Small intestine (tissue), 7 donors: ENCODE data around the gene TK2. TPM values are rescaled to one million over a fixed set of nuclear protein-coding genes. Genes with fewer than 3 reads are reported as not detected.
A peak's percentile ranks its signal among the peaks of the same experiment; 100 is the strongest.
"Not testable (repeated sequence)": the region's sequence is repeated elsewhere in the genome, so short reads cannot be mapped to it uniquely, and the experiment has no call there.

Source experiments
- DNase-seq, 2 donors: peaks; one replicate each; pipeline versions ENCODE4 v3.0.0 to v3.0.0-alpha.2; 2013
- FAIRE-seq: peaks from 2 replicates; lab custom pipeline; 2012; peaks lifted over from hg19 to GRCh38; lab: Jason Lieb, UNC
- H3K27ac ChIP-seq, 3 donors: one replicate each; pipeline ENCODE4 v1.5.1; 2013; ENCODE audit warnings: low read length in 2 of 3, mild to moderate bottlenecking in 2 of 3, control low read depth in 1 of 3, inconsistent platforms in 1 of 3, low read depth in 1 of 3, moderate library complexity in 1 of 3
- H3K27me3 ChIP-seq, 3 donors: one replicate each; pipeline ENCODE4 v1.6.1; 2013; ENCODE audit warnings: low read length in 3 of 3, inconsistent platforms in 1 of 3; ENCODE audit not compliant: control insufficient read depth in 3 of 3, insufficient read depth in 3 of 3
- H3K36me3 ChIP-seq, 3 donors: one replicate each; pipeline ENCODE4 v1.6.1; 2013; ENCODE audit warnings: low read length in 3 of 3, inconsistent platforms in 1 of 3, low read depth in 1 of 3, mild to moderate bottlenecking in 1 of 3, moderate library complexity in 1 of 3; ENCODE audit not compliant: control insufficient read depth in 3 of 3, insufficient read depth in 2 of 3
- H3K4me1 ChIP-seq, 3 donors: one replicate each; pipeline ENCODE4 v1.6.1; 2013; ENCODE audit warnings: low read length in 2 of 3, inconsistent platforms in 1 of 3, low read depth in 1 of 3, mild to moderate bottlenecking in 1 of 3, moderate library complexity in 1 of 3; ENCODE audit not compliant: control insufficient read depth in 3 of 3, insufficient read depth in 2 of 3
- H3K4me3 ChIP-seq, 3 donors: one replicate each; pipeline ENCODE4 v1.5.1; 2013; ENCODE audit warnings: low read length in 3 of 3, control low read depth in 1 of 3, inconsistent platforms in 1 of 3, low read depth in 1 of 3, mild to moderate bottlenecking in 1 of 3, moderate library complexity in 1 of 3
- H3K9me3 ChIP-seq, 2 donors: one replicate each; pipeline ENCODE4 v1.6.1; 2013; ENCODE audit warnings: low read depth in 1 of 2, low read length in 1 of 2; ENCODE audit not compliant: control insufficient read depth in 2 of 2, insufficient read depth in 1 of 2
- WGBS, 3 donors: extraction: QIAGEN DNeasy Blood & Tissue Kit; methylation state at CpG; one replicate each; pipeline ENCODE4 v1.1.7; 2013; 5-methylcytosine and 5-hydroxymethylcytosine counted together
- polyA plus RNA-seq, 4 donors: library from polyadenylated mRNA; stranded (reverse) in 3 of 4; unstranded in 1 of 4; fragments of 200-250 nt in 3 of 4; fragments of 120-200 nt in 1 of 4; gene quantifications; one replicate each; pipeline versions ENCODE4 v1.2.1 to v1.2.3, GENCODE V29; 2013
- donor health status: healthy with polysubstance abuse.
- donor health status: control.
- donor health status: control.
- donor health status: Bipolar disorder and iron deficiency.
- donor health status: healthy.

TK2 gene
- polyA plus RNA-seq, 4 donors, result 9.2 to 21.3 (median 12.6) TPM

DNA sequence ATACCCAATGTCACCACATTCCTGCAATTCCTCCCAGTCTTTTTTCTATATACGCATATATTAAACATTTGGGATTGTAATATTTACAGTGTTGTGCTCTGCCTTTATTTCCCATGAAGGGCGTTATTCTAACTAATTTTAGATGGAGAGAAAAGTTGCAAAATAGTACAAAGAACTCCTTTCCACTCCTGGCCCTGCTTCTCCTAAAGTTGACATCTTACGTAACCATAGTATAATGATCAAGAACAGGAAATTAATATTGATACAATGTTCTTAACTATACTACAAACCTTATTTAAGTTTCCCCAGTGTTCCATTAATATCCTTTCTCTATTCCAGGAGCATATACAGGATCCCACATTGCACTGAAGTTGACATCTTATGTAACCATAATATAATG lies 46.3 kb downstream of the TK2 start:
- Histone ChIP-seq H3K4me3 (no peak overlapping the region), H3K27ac (no peak overlapping the region), H3K36me3 (peaks cover 0 to 7% (median 0%) of the 10 kb centered on the region in 3 donors), H3K27me3 (no peaks in the 10 kb centered on the region), H3K4me1 (peaks cover 0 to 5% (median 0%) of the 10 kb centered on the region in 3 donors), H3K9me3 (no peaks in the 10 kb centered on the region)
- 83 to 92% (median 84%) methylated on average over 3 of the region's 3 CpGs for WGBS, 3 donors
- FAIRE-seq (no peak), DNase-seq (no peak)

DNA sequence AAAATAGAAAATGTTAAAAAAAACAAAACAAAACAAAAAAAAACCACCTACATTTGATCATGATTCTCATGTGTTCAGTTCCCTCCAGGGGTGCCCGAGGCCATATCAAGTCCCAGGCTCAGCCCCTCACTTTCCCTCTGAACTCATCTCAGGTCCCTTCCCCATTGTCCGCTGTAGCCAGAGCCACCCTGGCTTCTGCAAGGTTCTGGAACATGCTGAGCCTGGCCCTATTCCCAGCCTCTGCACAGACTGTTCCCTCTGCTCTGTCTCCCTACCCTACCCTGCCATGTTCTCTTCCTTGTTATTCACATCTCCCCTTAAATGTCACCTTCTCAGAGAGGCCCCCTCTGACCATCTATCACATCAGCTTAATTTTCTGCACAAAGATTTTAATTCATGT lies 46.9 kb downstream of the TK2 start:
- H3K27me3 ChIP-seq, result no peaks in the 10 kb centered on the region
- FAIRE-seq, result no peak
- H3K4me3 ChIP-seq, result no peak overlapping the region
- peak overlapping the region in 1 of 3 donors; percentile 20 for H3K27ac ChIP-seq
- WGBS, 3 donors, result 84 to 86% (median 85%) methylated on average over 2 of the region's 2 CpGs
- H3K4me1 ChIP-seq, result peaks cover 0 to under 1% (median 0%) of the 10 kb centered on the region in 3 donors
- no peak for DNase-seq
- H3K36me3 ChIP-seq, result peaks cover 0 to 4% (median 0%) of the 10 kb centered on the region in 3 donors
- H3K9me3 ChIP-seq, result no peaks in the 10 kb centered on the region

DNA sequence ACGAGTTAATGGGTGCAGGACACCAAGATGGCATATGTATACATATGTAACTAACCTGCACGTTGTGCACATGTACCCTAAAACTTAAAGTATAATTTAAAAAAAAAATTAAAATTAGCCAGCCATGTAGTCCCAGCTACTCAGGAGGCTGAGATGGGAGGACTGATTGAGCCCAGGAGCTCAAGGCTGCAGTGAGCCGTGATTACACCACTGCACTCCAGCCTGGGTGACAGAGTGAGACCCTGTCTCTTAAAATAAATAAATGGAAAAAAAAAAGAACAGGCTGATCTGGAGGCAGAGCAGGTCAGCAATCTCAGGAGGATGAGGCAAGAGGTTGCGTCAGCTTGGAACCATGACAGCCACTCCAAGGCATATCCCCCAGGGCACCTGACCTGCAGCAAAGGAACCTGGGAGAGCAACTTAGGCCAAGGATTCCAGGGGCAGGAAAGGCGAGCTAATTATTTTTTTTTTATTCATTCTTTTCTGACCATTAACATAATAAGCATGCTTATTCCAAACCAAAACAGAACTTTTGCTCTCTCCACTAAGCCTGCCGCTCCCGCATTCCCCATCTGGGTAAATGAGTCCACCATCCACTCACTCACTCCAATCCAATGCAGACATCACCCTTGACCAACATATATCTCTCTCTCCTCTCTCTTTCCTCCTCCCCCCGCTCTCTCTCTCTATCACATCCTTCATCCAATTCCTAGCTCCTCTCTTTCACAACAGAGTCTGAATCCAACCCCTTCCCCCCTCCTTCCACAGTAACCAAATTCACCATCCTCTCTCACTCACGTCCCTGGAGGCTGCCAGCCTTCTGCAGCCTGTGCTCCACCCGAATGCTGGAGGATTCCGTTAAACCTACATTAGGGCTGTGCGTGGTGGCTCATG lies 47.7 kb downstream of the TK2 start:
- no peaks in the 10 kb centered on the region for H3K4me1 ChIP-seq
- 83 to 94% (median 91%) methylated on average over 12 of the region's 12 CpGs for WGBS, 3 donors
- no peaks in the 10 kb centered on the region for H3K36me3 ChIP-seq
- DNase-seq, result no peak
- no peak overlapping the region for H3K27ac ChIP-seq
- FAIRE-seq, result no peak
- H3K4me3 ChIP-seq, result no peak overlapping the region
- no peaks in the 10 kb centered on the region for H3K27me3 ChIP-seq
- H3K9me3 ChIP-seq, result no peaks in the 10 kb centered on the region

DNA sequence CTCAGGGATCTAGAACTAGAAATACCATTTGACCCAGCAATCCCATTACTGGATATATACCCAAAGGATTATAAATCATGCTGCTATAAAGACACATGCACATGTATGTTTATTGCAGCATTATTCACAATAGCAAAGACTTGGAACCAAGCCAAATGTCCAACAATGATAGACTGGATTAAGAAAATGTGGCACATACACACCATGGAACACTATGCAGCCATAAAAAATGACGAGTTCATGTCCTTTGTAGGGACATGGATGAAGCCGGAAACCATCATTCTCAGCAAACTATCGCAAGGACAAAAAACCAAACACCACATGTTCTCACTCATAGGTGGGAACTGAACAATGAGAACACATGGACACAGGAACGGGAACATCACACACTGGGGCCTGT lies 48.4 kb downstream of the TK2 start:
- H3K4me1 ChIP-seq, FAIRE-seq, H3K27ac ChIP-seq, H3K4me3 ChIP-seq, H3K27me3 ChIP-seq, DNase-seq, H3K9me3 ChIP-seq, H3K36me3 ChIP-seq: not testable (repeated sequence)
- 89 to 95% (median 93%) methylated on average over 4 of the region's 4 CpGs for WGBS, 3 donors

DNA sequence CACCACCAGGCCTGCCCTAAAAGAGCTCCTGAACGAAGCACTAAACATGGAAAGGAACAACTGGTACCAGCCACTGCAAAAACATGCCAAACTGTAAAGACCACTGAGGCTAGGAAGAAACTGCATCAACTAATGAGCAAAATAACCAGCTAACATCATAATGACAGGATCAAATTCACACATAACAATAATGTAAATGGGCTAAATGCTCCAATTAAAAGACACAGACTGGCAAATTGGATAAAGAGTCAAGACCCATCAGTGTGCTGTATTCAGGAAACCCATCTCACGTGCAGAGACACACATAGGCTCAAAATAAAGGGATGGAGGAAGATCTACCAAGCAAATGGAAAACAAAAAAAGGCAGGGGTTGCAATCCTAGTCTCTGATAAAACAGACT lies 52.0 kb downstream of the TK2 start:
- DNase-seq, H3K4me3 ChIP-seq, H3K4me1 ChIP-seq, H3K27ac ChIP-seq, H3K9me3 ChIP-seq, H3K27me3 ChIP-seq, H3K36me3 ChIP-seq, FAIRE-seq: not testable (repeated sequence)
- WGBS, 3 donors, result 76 to 97% (median 88%) methylated on average over 1 of the region's 2 CpGs

DNA sequence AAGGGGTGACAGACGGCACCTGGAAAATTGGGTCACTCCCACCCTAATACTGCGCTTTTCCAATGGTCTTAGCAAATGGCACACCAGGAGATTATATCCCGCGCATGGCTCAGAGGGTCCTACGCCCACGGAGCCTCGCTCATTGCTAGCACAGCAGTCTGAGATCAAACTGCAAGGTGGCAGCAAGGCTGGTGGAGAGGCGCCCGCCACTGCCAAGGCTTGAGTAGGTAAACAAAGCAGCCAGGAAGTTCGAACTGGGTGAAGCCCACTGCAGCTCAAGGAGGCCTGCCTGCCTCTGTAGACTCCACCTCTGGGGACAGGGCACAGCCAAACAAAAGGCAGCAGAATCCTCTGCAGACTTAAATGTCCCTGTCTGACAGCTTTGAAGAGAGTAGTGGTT lies 53.7 kb downstream of the TK2 start:
- H3K36me3 ChIP-seq, H3K27me3 ChIP-seq, H3K9me3 ChIP-seq, H3K4me1 ChIP-seq, H3K27ac ChIP-seq, H3K4me3 ChIP-seq, DNase-seq, FAIRE-seq: not testable (repeated sequence)
- WGBS, 3 donors, result 86 to 94% (median 93%) methylated on average over 2 to 9 of the region's 10 CpGs

DNA sequence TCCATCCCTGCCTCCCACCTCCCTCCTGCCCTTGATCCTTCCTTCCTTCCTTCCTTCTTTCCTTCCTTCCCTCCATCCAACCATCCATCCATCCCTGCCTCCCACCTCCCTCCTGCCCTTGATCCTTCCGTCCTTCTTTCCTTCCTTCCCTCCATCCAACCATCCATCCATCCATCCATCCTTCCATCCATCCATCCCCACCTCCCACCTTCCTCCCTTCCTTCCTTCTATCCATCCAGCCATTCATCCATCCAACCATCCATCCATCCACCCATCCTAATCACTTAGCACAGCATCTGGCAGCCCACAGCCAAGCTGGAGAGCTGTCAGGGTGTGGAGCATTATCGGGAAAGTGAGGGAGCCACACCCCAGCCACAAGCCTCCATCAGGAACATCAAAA lies 54.5 kb downstream of the TK2 start:
- no peaks in the 10 kb centered on the region for H3K36me3 ChIP-seq
- 89 to 93% (median 90%) methylated on average over 2 of the region's 2 CpGs for WGBS, 3 donors
- no peaks in the 10 kb centered on the region for H3K27me3 ChIP-seq
- FAIRE-seq (no peak), DNase-seq (no peak)
- no peak overlapping the region for H3K4me3 ChIP-seq
- H3K27ac ChIP-seq, result no peak overlapping the region
- H3K4me1 ChIP-seq, result no peaks in the 10 kb centered on the region
- H3K9me3 ChIP-seq, result no peaks in the 10 kb centered on the region

DNA sequence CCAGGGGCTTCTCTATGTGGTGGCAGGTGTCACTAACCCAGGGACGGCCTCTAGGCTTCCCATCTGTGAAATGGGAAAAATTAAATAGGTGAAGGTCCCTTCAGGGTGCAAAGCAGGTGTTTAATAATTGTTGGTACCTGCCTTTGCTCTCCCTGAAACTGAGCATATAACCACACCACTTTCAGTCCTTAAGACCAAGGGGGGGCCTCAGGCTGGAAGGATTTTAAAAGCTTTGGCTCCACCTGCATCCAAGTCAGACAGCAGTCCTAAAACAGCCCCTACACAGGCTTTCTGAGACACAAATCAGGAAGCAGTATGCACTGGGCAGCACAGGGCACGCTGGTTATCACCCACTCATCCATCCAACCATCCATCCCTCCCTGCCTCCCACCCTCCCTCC lies 55.0 kb downstream of the TK2 start:
- WGBS, 3 donors, result 86 to 96% (median 91%) methylated on average over 2 of the region's 2 CpGs
- no peak for DNase-seq
- no peak for FAIRE-seq

More for the DNA sequence above, 55.0 kb downstream of the TK2 start:
- Histone ChIP-seq H3K27me3 (no peaks in the 10 kb centered on the region), H3K4me3 (no peak overlapping the region), H3K27ac (no peak overlapping the region), H3K9me3 (no peaks in the 10 kb centered on the region), H3K36me3 (no peaks in the 10 kb centered on the region), H3K4me1 (no peaks in the 10 kb centered on the region)
